Inflammatory macrophage treated with lipopolysaccharide for 4 hours (primary cell): ENCODE data around the gene PLCG2.

Experiments used
- DNase-seq: peaks from one replicate; pipeline ENCODE4 v3.0.0-alpha.2; 2020

PLCG2 gene

GRCh38 chr16:82010649-82011048, 231.6 kb downstream of the PLCG2 start:
- DNase-seq, result no peak

- DNase-seq, result no peak
Measured at GRCh38 chr16:82011199-82011641, 232.1 kb downstream of the PLCG2 start, which contains the start of gene SDR42E1. TSS of gene SDR42E1 (minus strand) at chr16:82011470. CDS start at chr16:82000858, 10,612 bp downstream.
